Left lung (tissue), 10 donors: ENCODE measurements around the gene SUDS3. TPM values are rescaled to one million over a fixed set of nuclear protein-coding genes. Genes with fewer than 3 reads are reported as not detected.
"Not testable (repeated sequence)": the region's sequence is repeated elsewhere in the genome, so short reads cannot be mapped to it uniquely, and the experiment has no call there.

ENCODE experiments used
- ATAC-seq: fragments of 200-7000 bp; cut with Tn5 transposase; one replicate; pipeline ENCODE4 v1.9.1; 2020; ENCODE audit warnings: moderate library complexity
- DNase-seq, 4 donors: peaks; one replicate each; pipeline ENCODE4 v3.0.0-alpha.2; 2013 to 2020
- H3K27ac ChIP-seq, 2 donors: fragments of 200-600 bp; sonication (generic) in 1 of 2; one replicate each; pipeline versions ENCODE4 v1.5.0 to v1.8.0; 2020 to 2021
- H3K27me3 ChIP-seq, 2 donors: fragments of 200-600 bp; sonication (generic) in 1 of 2; one replicate each; pipeline versions ENCODE4 v1.5.0 to v1.8.0; 2020 to 2021
- H3K36me3 ChIP-seq, 2 donors: fragments of 200-600 bp; sonication (generic) in 1 of 2; one replicate each; pipeline versions ENCODE4 v1.5.0 to v1.8.0; 2020 to 2021
- H3K4me1 ChIP-seq, 2 donors: fragments of 200-600 bp; one replicate each; pipeline ENCODE4 v1.8.0; 2021
- H3K4me3 ChIP-seq, 2 donors: fragments of 200-600 bp; sonication (generic) in 1 of 2; one replicate each; pipeline versions ENCODE4 v1.5.0 to v1.8.0; 2020 to 2021; ENCODE audit warnings: mild to moderate bottlenecking in 1 of 2
- H3K9me3 ChIP-seq, 2 donors: fragments of 200-600 bp; sonication (generic) in 1 of 2; one replicate each; pipeline versions ENCODE4 v1.5.0 to v1.8.0; 2020 to 2021
- intact Hi-C, 2 donors: fragments of 100-400 bp; cut with DNase I; formaldehyde crosslinking; loops; one replicate each; pipeline versions ENCODE4 v1.11.2 to v1.14.2; 2022
- polyA plus RNA-seq, 6 donors: library from polyadenylated mRNA; unstranded; fragments of 120-200 nt; gene quantifications; one replicate each; pipeline ENCODE4 v1.2.1, GENCODE V29; 2013; ENCODE audit not compliant: insufficient read length in 6 of 6
- total RNA-seq, 2 donors: library from RNA; stranded (reverse); fragmentation: NEBNext Ultra II Directional; extraction: Animal tissue kit (Norgen Biotek cat#: 25700); gene quantifications; one replicate each; pipeline ENCODE4 v1.2.1, GENCODE V29; 2021
- TF ChIP-seq, protein P1 (sequence below), 2 donors: fragments of 200-600 bp; sonication (generic) in 1 of 2; IDR thresholded peaks; one replicate each; pipeline versions ENCODE4 v1.5.0 to v1.8.0; 2021; ENCODE audit warnings: antibody characterized with exemption in 2 of 2
- donor health status: DM: no; HTN: yes; CAD: no.
- donor health status: DM: no; HTN: no; CAD: no.

The SUDS3 gene
- total and polyA plus RNA-seq, 8 donors = 23.6 to 60.8 (median 51.6) TPM

DNA sequence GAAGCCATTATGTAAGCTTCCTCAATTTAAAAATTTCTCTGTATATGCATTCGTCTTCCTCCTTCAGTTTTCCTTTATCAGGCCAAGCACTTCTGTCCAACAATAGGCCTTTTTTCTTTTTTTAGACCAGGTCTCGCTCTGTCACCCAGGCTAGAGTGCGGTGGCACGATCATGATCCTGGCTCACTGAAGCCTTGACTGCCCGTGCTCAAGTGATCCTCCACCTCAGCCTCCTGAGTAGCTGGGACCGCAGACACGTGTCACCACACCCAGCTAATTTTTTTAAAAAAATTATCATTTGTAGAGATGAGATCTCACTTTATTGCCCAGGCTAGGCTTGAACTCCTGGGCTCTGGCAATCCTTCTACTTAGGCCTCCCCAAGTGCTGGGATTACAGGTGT is 29.5 kb upstream of the SUDS3 start:
- intact Hi-C loops = no loop called here
- ATAC-seq = peak; percentile 65
- Histone ChIP-seq H3K27me3 (no peaks in the 10 kb centered on the region), H3K4me3 (no peak overlapping the region), H3K36me3 (no peaks in the 10 kb centered on the region), H3K9me3 (no peaks in the 10 kb centered on the region), H3K27ac (no peak overlapping the region), H3K4me1 (peaks cover 0 to 30% of the 10 kb centered on the region in 2 donors)
- TF ChIP-seq, protein P1, sequence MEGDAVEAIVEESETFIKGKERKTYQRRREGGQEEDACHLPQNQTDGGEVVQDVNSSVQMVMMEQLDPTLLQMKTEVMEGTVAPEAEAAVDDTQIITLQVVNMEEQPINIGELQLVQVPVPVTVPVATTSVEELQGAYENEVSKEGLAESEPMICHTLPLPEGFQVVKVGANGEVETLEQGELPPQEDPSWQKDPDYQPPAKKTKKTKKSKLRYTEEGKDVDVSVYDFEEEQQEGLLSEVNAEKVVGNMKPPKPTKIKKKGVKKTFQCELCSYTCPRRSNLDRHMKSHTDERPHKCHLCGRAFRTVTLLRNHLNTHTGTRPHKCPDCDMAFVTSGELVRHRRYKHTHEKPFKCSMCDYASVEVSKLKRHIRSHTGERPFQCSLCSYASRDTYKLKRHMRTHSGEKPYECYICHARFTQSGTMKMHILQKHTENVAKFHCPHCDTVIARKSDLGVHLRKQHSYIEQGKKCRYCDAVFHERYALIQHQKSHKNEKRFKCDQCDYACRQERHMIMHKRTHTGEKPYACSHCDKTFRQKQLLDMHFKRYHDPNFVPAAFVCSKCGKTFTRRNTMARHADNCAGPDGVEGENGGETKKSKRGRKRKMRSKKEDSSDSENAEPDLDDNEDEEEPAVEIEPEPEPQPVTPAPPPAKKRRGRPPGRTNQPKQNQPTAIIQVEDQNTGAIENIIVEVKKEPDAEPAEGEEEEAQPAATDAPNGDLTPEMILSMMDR (IDR thresholded peaks at IDR 0.05) = no peak
- no peak for DNase-seq

DNA sequence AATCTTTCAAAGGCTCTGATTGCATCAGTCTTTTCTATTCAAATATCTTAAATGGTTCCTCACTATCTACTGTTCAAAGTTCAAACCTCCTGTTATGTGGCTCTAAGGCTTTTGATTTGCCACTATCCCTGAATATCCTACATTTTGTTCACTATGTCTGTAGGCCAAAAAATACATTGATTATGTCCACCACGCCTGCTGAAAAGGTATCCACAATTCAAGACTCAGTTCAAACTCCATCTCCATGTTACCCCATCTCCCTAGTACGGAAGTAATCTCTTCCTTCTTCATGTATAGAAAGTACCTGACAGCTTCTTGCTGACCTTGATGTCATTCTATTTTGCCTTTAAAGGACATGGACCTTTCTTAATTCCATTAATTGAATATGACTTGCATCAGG is 28.4 kb upstream of the SUDS3 start:
- H3K4me3 ChIP-seq = no peak overlapping the region
- no peaks in the 10 kb centered on the region for H3K27me3 ChIP-seq
- no peaks in the 10 kb centered on the region for H3K36me3 ChIP-seq
- H3K9me3 ChIP-seq = no peaks in the 10 kb centered on the region
- H3K27ac ChIP-seq = no peak overlapping the region
- no peak for DNase-seq
- peaks cover 0 to 34% of the 10 kb centered on the region in 2 donors for H3K4me1 ChIP-seq
- TF ChIP-seq, protein P1 (IDR thresholded peaks at IDR 0.05) = no peak
- intact Hi-C loops = no loop called here
- no peak for ATAC-seq

DNA sequence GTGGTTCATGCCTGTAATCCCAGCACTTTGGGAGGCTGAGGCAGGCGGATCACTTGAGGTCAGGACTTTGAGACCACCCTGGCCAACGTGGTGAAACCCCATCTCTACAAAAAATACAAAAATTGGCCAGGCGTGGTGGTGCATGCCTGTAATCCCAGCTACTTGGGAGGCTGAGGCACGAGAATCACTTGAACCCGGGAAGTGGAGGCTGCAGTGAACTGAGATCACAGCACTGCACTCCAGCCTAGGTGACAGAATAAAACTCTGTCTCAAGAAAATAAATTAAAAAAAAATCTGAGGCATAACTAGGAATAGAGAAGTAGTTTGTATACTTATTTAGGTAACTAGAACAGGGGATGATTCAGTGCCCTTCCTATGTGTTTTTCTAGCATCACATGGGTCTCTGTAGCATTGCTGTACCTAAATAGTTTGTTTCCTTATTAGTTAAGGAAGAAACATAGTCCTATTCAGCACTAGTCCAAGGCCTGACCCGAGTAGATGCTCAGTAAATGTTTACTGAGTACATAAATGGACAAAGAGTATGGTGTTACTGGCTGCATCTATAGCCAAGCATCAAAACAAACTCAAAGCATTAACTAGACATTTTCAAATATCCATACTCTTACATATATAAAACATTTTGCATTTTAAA is 25.3 kb upstream of the SUDS3 start:
- no peak for ATAC-seq
- Histone ChIP-seq H3K4me1 (peaks cover 0 to 36% of the 10 kb centered on the region in 2 donors), H3K9me3 (no peaks in the 10 kb centered on the region), H3K4me3 (no peak overlapping the region), H3K27me3 (no peaks in the 10 kb centered on the region), H3K36me3 (no peaks in the 10 kb centered on the region), H3K27ac (no peak overlapping the region)
- DNase-seq = no peak
- TF ChIP-seq, protein P1 (IDR thresholded peaks at IDR 0.05) = no peak
- intact Hi-C loops = no loop called here

DNA sequence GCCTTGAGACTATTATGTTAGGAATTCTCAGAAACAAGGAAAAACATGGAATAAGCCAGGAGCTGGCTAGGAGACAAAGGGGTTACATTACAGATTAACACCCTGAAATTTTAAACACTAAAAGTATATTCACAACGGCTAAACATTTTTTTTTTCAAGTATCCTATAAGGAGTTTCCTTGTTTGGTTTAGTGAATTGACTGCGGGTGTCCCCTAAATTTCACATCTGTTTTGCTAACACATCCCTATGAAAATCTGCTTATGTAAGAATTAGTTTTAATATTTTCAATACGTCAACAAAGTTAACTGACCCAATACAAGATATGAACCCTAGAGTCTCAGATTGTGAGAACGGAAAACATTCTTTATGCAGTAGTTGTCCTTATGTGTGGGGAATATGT is 22.6 kb upstream of the SUDS3 start:
- Histone ChIP-seq H3K4me3 (no peak overlapping the region), H3K9me3 (no peaks in the 10 kb centered on the region), H3K27ac (no peak overlapping the region), H3K4me1 (peaks cover 11 to 43% of the 10 kb centered on the region in 2 donors), H3K36me3 (no peaks in the 10 kb centered on the region), H3K27me3 (no peaks in the 10 kb centered on the region)
- intact Hi-C loops = no loop called here
- ATAC-seq (no peak), DNase-seq (no peak)
- TF ChIP-seq, protein P1 (IDR thresholded peaks at IDR 0.05) = no peak

DNA sequence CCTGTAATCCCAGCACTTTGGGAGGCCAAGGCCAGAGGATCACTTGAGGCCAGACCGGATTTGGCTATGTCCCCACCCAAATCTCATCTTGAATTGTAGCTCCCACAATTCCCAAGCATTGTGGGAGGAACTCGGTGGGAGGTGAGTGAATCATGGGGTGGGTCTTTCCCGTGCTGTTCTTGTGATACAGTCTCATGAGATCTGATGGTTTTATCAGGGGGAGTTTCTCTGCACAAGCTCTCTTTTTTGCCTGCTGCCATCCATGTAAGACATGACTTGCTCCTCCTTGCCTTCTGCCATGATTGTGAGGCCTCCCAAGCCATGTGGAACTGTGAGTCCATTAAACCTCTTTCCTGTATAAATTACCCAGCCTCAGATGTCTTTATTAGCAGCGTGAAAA is 21.9 kb upstream of the SUDS3 start:
- H3K4me1 ChIP-seq = peaks cover 11 to 51% of the 10 kb centered on the region in 2 donors
- H3K27ac ChIP-seq, ATAC-seq, intact Hi-C loops, H3K36me3 ChIP-seq, H3K27me3 ChIP-seq, H3K4me3 ChIP-seq, H3K9me3 ChIP-seq, DNase-seq: not testable (repeated sequence)

DNA sequence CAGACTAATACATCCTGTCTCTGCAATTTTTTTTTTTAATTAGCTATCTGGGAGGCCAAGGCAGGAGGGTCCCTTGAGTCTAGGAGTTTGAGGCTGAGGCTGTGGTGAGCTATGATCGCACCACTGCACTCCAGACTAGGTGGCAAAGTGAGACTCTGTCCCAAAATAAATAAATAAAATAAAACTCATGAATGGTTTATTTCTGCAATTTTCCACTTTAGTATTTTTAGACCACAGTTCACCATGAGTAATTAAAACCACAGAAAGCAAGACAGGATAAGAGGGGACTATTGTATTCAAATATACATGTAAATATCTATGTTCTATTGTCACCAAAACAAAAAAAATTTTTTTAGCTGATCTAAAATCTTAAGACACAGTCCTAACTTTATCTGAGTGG is 21.5 kb upstream of the SUDS3 start:
- intact Hi-C loops = no loop called here
- H3K4me1 ChIP-seq = peaks cover 11 to 55% of the 10 kb centered on the region in 2 donors
- TF ChIP-seq, protein P1 (IDR thresholded peaks at IDR 0.05) = no peak
- no peaks in the 10 kb centered on the region for H3K36me3 ChIP-seq
- H3K4me3 ChIP-seq = no peak overlapping the region
- no peak for DNase-seq
- no peaks in the 10 kb centered on the region for H3K9me3 ChIP-seq
- ATAC-seq = no peak
- no peaks in the 10 kb centered on the region for H3K27me3 ChIP-seq
- no peak overlapping the region for H3K27ac ChIP-seq
